ENCODE data around the gene LPP. TPM values are rescaled to one million over a fixed set of nuclear protein-coding genes. Genes with fewer than 3 reads are reported as not detected.

The LPP gene
- polyA plus RNA-seq, 1 donor (not counting 4 experiments of a cell fraction or from before 2014, with no cell fraction given): 16.0 TPM

GRCh38 chr3:188323067-188323842 lies 169.3 kb downstream of the LPP start:
- Histone ChIP-seq H4K20me1 (ENCODE audit: control insufficient read depth, extremely low read depth, insufficient read depth, low read length) (no peaks in the 10 kb centered on the region), H3K4me1 (ENCODE audit: control insufficient read depth, extremely low read depth, insufficient read depth, low read length) (peaks cover 24% of the 10 kb centered on the region), H3K9ac (ENCODE audit: control insufficient read depth, extremely low read depth, insufficient read depth, low read length) (no peak overlapping the region), H3K27ac (ENCODE audit: control insufficient read depth, insufficient read depth, low read length) (no peak overlapping the region), H3K4me3 (ENCODE audit: control insufficient read depth in 2 of 3, extremely low read depth in 1 of 3, insufficient read depth in 2 of 3, low read depth in 1 of 3, low read length in 3 of 3) (no peak overlapping the region), H3K79me2 (ENCODE audit: control insufficient read depth, insufficient read depth, low read length) (peaks cover 2% of the 10 kb centered on the region), H3K4me2 (ENCODE audit: control insufficient read depth, extremely low read depth, insufficient read depth, low read depth, low read length) (no peak overlapping the region), H3K9me3 (ENCODE audit: control insufficient read depth, low read depth, low read length) (no peaks in the 10 kb centered on the region), H2AFZ (ENCODE audit: control insufficient read depth, low read length) (no peak overlapping the region), H3K9me1 (ENCODE audit: control insufficient read depth, extremely low read depth, insufficient read depth, low read length) (no peaks in the 10 kb centered on the region), H3K27me3 (ENCODE audit: control insufficient read depth, extremely low read depth, insufficient read depth, low read length) (no peaks in the 10 kb centered on the region), H3K36me3 (ENCODE audit: control insufficient read depth in 2 of 2, extremely low read depth in 1 of 2, insufficient read depth in 2 of 2, low read length in 2 of 2) (peaks cover 0 to 4% of the 10 kb centered on the region in 2 experiments)
- dilution Hi-C loops (cut with MboI; ENCODE audit: extremely low pct_ligation_motif_present, low sequenced_read_pairs): no loop called here
- DNase-seq (ENCODE audit: low read depth, low spot score) (no peak), FAIRE-seq (peak; percentile 46)
- TF ChIP-seq EZH2 (IDR thresholded peaks at IDR 0.05; ENCODE audit: low read length) (no peak), CTCF (optimal IDR thresholded peaks at IDR 0.05 in 1 of 3, IDR thresholded peaks at IDR 0.05 in 1 of 3, conservative IDR thresholded peaks at IDR 0.05 in 1 of 3; ENCODE audit: extremely low read depth in 1 of 3, insufficient read depth in 2 of 3, low read length in 3 of 3) (no peak)

- dilution Hi-C loops (cut with MboI; ENCODE audit: extremely low pct_ligation_motif_present, low sequenced_read_pairs): no loop called here
- no peaks in the 10 kb centered on the region for H3K9me3 ChIP-seq (ENCODE audit: control insufficient read depth, low read depth, low read length)
- DNase-seq (ENCODE audit: low read depth, low spot score) (no peak), FAIRE-seq (peak; percentile 36)
- H3K27me3 ChIP-seq (ENCODE audit: control insufficient read depth, extremely low read depth, insufficient read depth, low read length): no peaks in the 10 kb centered on the region
- peaks cover 2% of the 10 kb centered on the region for H3K79me2 ChIP-seq (ENCODE audit: control insufficient read depth, insufficient read depth, low read length)
- H3K4me3 ChIP-seq (ENCODE audit: control insufficient read depth in 2 of 3, extremely low read depth in 1 of 3, insufficient read depth in 2 of 3, low read depth in 1 of 3, low read length in 3 of 3): no peak overlapping the region
- no peaks in the 10 kb centered on the region for H3K9me1 ChIP-seq (ENCODE audit: control insufficient read depth, extremely low read depth, insufficient read depth, low read length)
- H3K4me1 ChIP-seq (ENCODE audit: control insufficient read depth, extremely low read depth, insufficient read depth, low read length): peaks cover 13% of the 10 kb centered on the region
- H3K36me3 ChIP-seq (ENCODE audit: control insufficient read depth in 2 of 2, extremely low read depth in 1 of 2, insufficient read depth in 2 of 2, low read length in 2 of 2): peaks cover 0 to 4% of the 10 kb centered on the region in 2 experiments
- no peak overlapping the region for H3K27ac ChIP-seq (ENCODE audit: control insufficient read depth, insufficient read depth, low read length)
- no peak overlapping the region for H3K9ac ChIP-seq (ENCODE audit: control insufficient read depth, extremely low read depth, insufficient read depth, low read length)
- H4K20me1 ChIP-seq (ENCODE audit: control insufficient read depth, extremely low read depth, insufficient read depth, low read length): no peaks in the 10 kb centered on the region
- H2AFZ ChIP-seq (ENCODE audit: control insufficient read depth, low read length): no peak overlapping the region
- no peak overlapping the region for H3K4me2 ChIP-seq (ENCODE audit: control insufficient read depth, extremely low read depth, insufficient read depth, low read depth, low read length)
- TF ChIP-seq EZH2 (IDR thresholded peaks at IDR 0.05; ENCODE audit: low read length): no peak
- no peak for TF ChIP-seq CTCF (optimal IDR thresholded peaks at IDR 0.05 in 1 of 3, IDR thresholded peaks at IDR 0.05 in 1 of 3, conservative IDR thresholded peaks at IDR 0.05 in 1 of 3; ENCODE audit: extremely low read depth in 1 of 3, insufficient read depth in 2 of 3, low read length in 3 of 3)
Observed at GRCh38 chr3:188326111-188326510, 172.2 kb downstream of the LPP start.

All from keratinocyte (primary cell).